Mesendoderm (in vitro differentiated cells): ENCODE measurements around the gene FADD.

Experiments used
- DNase-seq: peaks from one replicate; pipeline ENCODE4 v3.0.0; 2013
- H2AK5ac ChIP-seq: 2 replicates; pipeline ENCODE4 v1.6.1; 2013; ENCODE audit warnings: low read length, inconsistent platforms
- H2BK120ac ChIP-seq: 2 replicates; pipeline ENCODE4 v1.6.1; 2013; ENCODE audit warnings: low read depth, mild to moderate bottlenecking, low read length, moderate library complexity, mixed read lengths
- H2BK15ac ChIP-seq: replicated peaks from 2 replicates; pipeline ENCODE4 v1.6.1; 2013; ENCODE audit warnings: low read depth, mild to moderate bottlenecking, moderate library complexity
- H2BK5ac ChIP-seq: 2 replicates; pipeline ENCODE4 v1.6.1; 2013; ENCODE audit warnings: low read length, inconsistent platforms
- H3K18ac ChIP-seq: 2 replicates; pipeline ENCODE4 v1.6.1; 2013; ENCODE audit warnings: mild to moderate bottlenecking, low read length, mixed read lengths
- H3K23ac ChIP-seq: one replicate; pipeline ENCODE4 v1.6.1; 2013; ENCODE audit warnings: low read length
- H3K27ac ChIP-seq: 2 replicates; pipeline ENCODE4 v1.5.1; 2013; ENCODE audit warnings: low read depth, mild to moderate bottlenecking, inconsistent platforms, low read length, moderate library complexity
- H3K27me3 ChIP-seq: 2 replicates; pipeline ENCODE4 v1.6.1; 2013; ENCODE audit warnings: low read length, control low read depth, mild to moderate bottlenecking, inconsistent platforms; ENCODE audit not compliant: insufficient read depth, poor library complexity
- H3K36me3 ChIP-seq: 2 replicates; pipeline ENCODE4 v1.6.1; 2013; ENCODE audit warnings: low read length, inconsistent platforms; ENCODE audit not compliant: control insufficient read depth, insufficient read depth
- H3K4ac ChIP-seq: one replicate; pipeline ENCODE4 v1.6.1; 2013; ENCODE audit warnings: low read depth, mild to moderate bottlenecking, low read length, moderate library complexity
- H3K4me1 ChIP-seq: 2 replicates; pipeline ENCODE4 v1.6.1; 2013; ENCODE audit warnings: low read depth, low read length, inconsistent platforms; ENCODE audit not compliant: control insufficient read depth
- H3K4me2 ChIP-seq: 2 replicates; pipeline ENCODE4 v1.6.1; 2013; ENCODE audit warnings: low read length
- H3K4me3 ChIP-seq: 2 replicates; pipeline ENCODE4 v1.5.1; 2013; ENCODE audit warnings: mild to moderate bottlenecking, low read length
- H3K56ac ChIP-seq: one replicate; pipeline ENCODE4 v1.6.1; 2013; ENCODE audit warnings: low read length
- H3K79me1 ChIP-seq: 2 replicates; pipeline ENCODE4 v1.6.1; 2013; ENCODE audit warnings: low read length, inconsistent platforms
- H3K79me2 ChIP-seq: 2 replicates; pipeline ENCODE4 v1.6.1; 2013; ENCODE audit warnings: mild to moderate bottlenecking, low read length; ENCODE audit not compliant: control insufficient read depth, insufficient read depth
- H3K9ac ChIP-seq: 2 replicates; pipeline ENCODE4 v1.6.1; 2013; ENCODE audit warnings: low read length, inconsistent platforms
- H4K5ac ChIP-seq: one replicate; pipeline ENCODE4 v1.6.1; 2013; ENCODE audit warnings: low read length
- H4K8ac ChIP-seq: one replicate; pipeline ENCODE4 v1.6.1; 2013; ENCODE audit warnings: low read depth, mild to moderate bottlenecking, control low read depth, low read length, moderate library complexity
- WGBS: extraction: QIAGEN DNeasy Blood & Tissue Kit; methylation state at CpG from one replicate; pipeline ENCODE4 v1.1.7; 2013; ENCODE audit warnings: low lambda C conversion rate, missing lambda C conversion rate; ENCODE audit not compliant: insufficient coverage; ENCODE audit errors: extremely low coverage; 5-methylcytosine and 5-hydroxymethylcytosine counted together

The FADD gene

GRCh38 chr11:70183483-70184176 lies 19.5 kb upstream of the FADD start:
- H3K56ac ChIP-seq: no peak overlapping the region
- no peak overlapping the region for H2BK5ac ChIP-seq
- no peak overlapping the region for H3K4ac ChIP-seq
- no peak overlapping the region for H4K5ac ChIP-seq
- H3K23ac ChIP-seq: no peak overlapping the region
- H2AK5ac ChIP-seq: no peak overlapping the region
- H2BK120ac ChIP-seq: no peak overlapping the region
- H3K9ac ChIP-seq: no peak overlapping the region
- H3K27me3 ChIP-seq: no peaks in the 10 kb centered on the region
- H3K4me2 ChIP-seq: no peak overlapping the region
- H3K79me2 ChIP-seq: no peaks in the 10 kb centered on the region
- no peak overlapping the region for H2BK15ac ChIP-seq
- no peak overlapping the region for H3K4me3 ChIP-seq
- no peak for DNase-seq
- H3K4me1 ChIP-seq: no peaks in the 10 kb centered on the region
- no peak overlapping the region for H3K27ac ChIP-seq
- no CpG with 5 or more reads among the region's 11 CpGs for WGBS
- H3K79me1 ChIP-seq: no peaks in the 10 kb centered on the region
- no peak overlapping the region for H4K8ac ChIP-seq
- H3K18ac ChIP-seq: no peak overlapping the region
- H3K36me3 ChIP-seq: no peaks in the 10 kb centered on the region

GRCh38 chr11:70184396-70184795 lies 18.7 kb upstream of the FADD start:
- H3K4ac ChIP-seq: no peak overlapping the region
- H2BK15ac ChIP-seq: no peak overlapping the region
- H2AK5ac ChIP-seq: no peak overlapping the region
- H3K56ac ChIP-seq: no peak overlapping the region
- H3K36me3 ChIP-seq: no peaks in the 10 kb centered on the region
- H4K8ac ChIP-seq: no peak overlapping the region
- H3K4me2 ChIP-seq: no peak overlapping the region
- no CpG with 5 or more reads among the region's 9 CpGs for WGBS
- DNase-seq: no peak
- no peaks in the 10 kb centered on the region for H3K79me1 ChIP-seq
- no peaks in the 10 kb centered on the region for H3K27me3 ChIP-seq
- no peak overlapping the region for H4K5ac ChIP-seq
- no peak overlapping the region for H2BK5ac ChIP-seq
- H2BK120ac ChIP-seq: no peak overlapping the region
- H3K23ac ChIP-seq: no peak overlapping the region
- H3K79me2 ChIP-seq: no peaks in the 10 kb centered on the region
- H3K27ac ChIP-seq: no peak overlapping the region
- H3K9ac ChIP-seq: no peak overlapping the region
- no peak overlapping the region for H3K4me3 ChIP-seq
- no peaks in the 10 kb centered on the region for H3K4me1 ChIP-seq
- H3K18ac ChIP-seq: no peak overlapping the region

DNA sequence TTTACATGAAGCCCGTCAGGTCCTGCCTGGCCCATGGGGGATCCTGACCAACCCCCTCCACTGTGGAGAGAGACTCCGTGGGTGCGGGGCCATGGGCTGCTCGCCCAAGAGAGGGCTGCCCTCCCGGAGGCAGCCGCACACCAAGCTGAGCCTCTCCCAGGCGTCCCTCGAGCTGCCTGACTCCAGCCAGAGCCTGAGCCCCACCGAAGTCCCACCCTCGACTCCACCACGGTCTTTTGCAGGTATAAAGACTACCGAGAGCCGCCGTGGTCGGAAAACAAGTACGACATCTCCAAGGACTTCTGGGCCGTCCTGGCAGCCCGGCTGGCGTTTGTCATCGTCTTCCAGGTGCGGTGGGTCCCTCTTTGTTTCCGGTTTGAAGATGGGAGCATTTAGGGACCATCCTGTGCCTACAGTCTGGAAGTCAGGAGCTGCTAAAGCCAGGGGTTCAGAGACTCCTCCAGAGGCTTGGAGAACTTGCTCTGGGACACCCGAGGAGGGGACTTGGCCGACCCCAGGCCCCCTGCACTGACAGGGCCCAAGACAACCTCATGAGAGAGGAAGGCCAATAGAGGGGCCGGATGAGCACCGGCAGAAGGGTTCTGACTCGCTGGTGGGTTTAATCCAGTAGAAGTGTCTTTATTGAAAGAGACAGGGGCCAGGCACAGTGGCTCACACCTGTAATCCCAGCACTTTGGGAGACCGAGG lies 17.6 kb upstream of the FADD start:
- H3K18ac ChIP-seq: no peak overlapping the region
- no peaks in the 10 kb centered on the region for H3K4me1 ChIP-seq
- H3K79me1 ChIP-seq: no peaks in the 10 kb centered on the region
- no peaks in the 10 kb centered on the region for H3K36me3 ChIP-seq
- WGBS: no CpG with 5 or more reads among the region's 28 CpGs
- H3K4me2 ChIP-seq: no peak overlapping the region
- H2BK120ac ChIP-seq: no peak overlapping the region
- H2BK15ac ChIP-seq: no peak overlapping the region
- H3K79me2 ChIP-seq: no peaks in the 10 kb centered on the region
- no peaks in the 10 kb centered on the region for H3K27me3 ChIP-seq
- no peak overlapping the region for H3K4ac ChIP-seq
- H3K23ac ChIP-seq: no peak overlapping the region
- no peak overlapping the region for H3K9ac ChIP-seq
- no peak overlapping the region for H3K4me3 ChIP-seq
- no peak overlapping the region for H3K27ac ChIP-seq
- no peak overlapping the region for H2AK5ac ChIP-seq
- H3K56ac ChIP-seq: no peak overlapping the region
- DNase-seq: no peak
- no peak overlapping the region for H2BK5ac ChIP-seq
- no peak overlapping the region for H4K8ac ChIP-seq
- no peak overlapping the region for H4K5ac ChIP-seq

DNA sequence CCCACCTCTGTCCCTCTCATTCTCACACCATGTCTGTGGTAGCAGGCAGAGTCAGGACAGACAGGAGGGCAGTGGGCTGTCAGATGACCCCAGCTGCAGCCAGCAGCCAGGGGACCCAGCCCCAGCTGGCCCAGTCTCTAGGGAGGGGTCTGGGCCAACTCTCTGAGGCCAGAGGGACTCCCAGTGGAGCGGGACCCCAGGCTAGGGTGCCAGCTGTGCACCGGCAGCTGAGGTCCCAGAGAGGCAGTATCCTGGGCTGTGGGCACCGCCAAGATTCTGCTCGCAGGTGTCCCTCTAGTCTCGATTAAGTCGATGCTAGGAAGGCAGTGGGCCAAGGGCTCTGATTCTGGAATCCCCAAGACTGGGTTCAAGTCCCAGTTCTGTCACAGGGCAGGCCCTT lies 16.7 kb upstream of the FADD start:
- no peak overlapping the region for H3K4me2 ChIP-seq
- no peak overlapping the region for H3K4me3 ChIP-seq
- H3K4me1 ChIP-seq: no peaks in the 10 kb centered on the region
- H3K79me2 ChIP-seq: no peaks in the 10 kb centered on the region
- no peak overlapping the region for H3K27ac ChIP-seq
- H4K8ac ChIP-seq: no peak overlapping the region
- no peak overlapping the region for H3K4ac ChIP-seq
- H2BK15ac ChIP-seq: no peak overlapping the region
- no peak overlapping the region for H3K18ac ChIP-seq
- no peaks in the 10 kb centered on the region for H3K27me3 ChIP-seq
- no peak overlapping the region for H3K9ac ChIP-seq
- no peak overlapping the region for H2AK5ac ChIP-seq
- no peak overlapping the region for H3K23ac ChIP-seq
- no peak overlapping the region for H2BK5ac ChIP-seq
- no peaks in the 10 kb centered on the region for H3K36me3 ChIP-seq
- no peak for DNase-seq
- H3K79me1 ChIP-seq: no peaks in the 10 kb centered on the region
- no peak overlapping the region for H3K56ac ChIP-seq
- no CpG with 5 or more reads among the region's 6 CpGs for WGBS
- H4K5ac ChIP-seq: no peak overlapping the region
- no peak overlapping the region for H2BK120ac ChIP-seq

GRCh38 chr11:70186936-70187335 lies 16.2 kb upstream of the FADD start:
- no peak overlapping the region for H3K4ac ChIP-seq
- no peak overlapping the region for H4K5ac ChIP-seq
- WGBS: no CpG with 5 or more reads among the region's 10 CpGs
- no peaks in the 10 kb centered on the region for H3K36me3 ChIP-seq
- H3K79me1 ChIP-seq: no peaks in the 10 kb centered on the region
- no peak overlapping the region for H2AK5ac ChIP-seq
- no peak overlapping the region for H3K9ac ChIP-seq
- H3K4me1 ChIP-seq: no peaks in the 10 kb centered on the region
- no peak overlapping the region for H3K27ac ChIP-seq
- H2BK120ac ChIP-seq: no peak overlapping the region
- H4K8ac ChIP-seq: no peak overlapping the region
- no peak overlapping the region for H2BK5ac ChIP-seq
- H3K18ac ChIP-seq: no peak overlapping the region
- H3K4me2 ChIP-seq: no peak overlapping the region
- no peak overlapping the region for H3K56ac ChIP-seq
- DNase-seq: no peak
- H3K27me3 ChIP-seq: no peaks in the 10 kb centered on the region
- H3K79me2 ChIP-seq: no peaks in the 10 kb centered on the region
- H2BK15ac ChIP-seq: no peak overlapping the region
- no peak overlapping the region for H3K23ac ChIP-seq
- no peak overlapping the region for H3K4me3 ChIP-seq
